SK-N-SH (cell line): ENCODE measurements around the gene KRT75.

Experiments used
- CTCF ChIP-seq: fragments of 200-600 bp; sonication (generic); IDR thresholded peaks from 2 replicates; pipeline ENCODE4 v1.6.1; 2017; ENCODE audit warnings: antibody characterized with exemption, mild to moderate bottlenecking, moderate library complexity
- EP300 ChIP-seq, 2 experiments: IDR thresholded peaks; 2 replicates each; pipeline versions ENCODE4 v1.4.0 to v1.6.1; 2012; ENCODE audit warnings: borderline replicate concordance in 1 of 2, low read depth in 1 of 2, low read length in 1 of 2
- EZH2phosphoT487 ChIP-seq: fragments of 200-600 bp; sonication (generic); IDR thresholded peaks from 2 replicates; pipeline ENCODE4 v1.6.1; 2017; ENCODE audit warnings: low read depth, mixed run types, mild to moderate bottlenecking, antibody characterized with exemption, moderate library complexity, borderline replicate concordance
- PBX3 ChIP-seq: IDR thresholded peaks from 2 replicates; pipeline ENCODE4; 2012
- RAD21 ChIP-seq: IDR thresholded peaks from 2 replicates; pipeline ENCODE4 v1.6.1; 2012; ENCODE audit warnings: mild to moderate bottlenecking, low read length
- YY1 ChIP-seq: IDR thresholded peaks from 2 replicates; pipeline ENCODE4 v1.4.0; 2012; ENCODE audit warnings: low read depth, mild to moderate bottlenecking

GRCh38 chr12:52402377-52402776, 31.8 kb downstream of the KRT75 start:
- TF ChIP-seq YY1 = no peak
- no peak for TF ChIP-seq CTCF
- no peak for TF ChIP-seq RAD21
- TF ChIP-seq PBX3 = no peak
- no peak for TF ChIP-seq EZH2phosphoT487
- TF ChIP-seq EP300 (IDR thresholded peaks at IDR 0.05; ENCODE audit: borderline replicate concordance in 1 of 2, low read depth in 1 of 2, low read length in 1 of 2) = no peak
